Neural crest cell (in vitro differentiated cells): Measurements from ENCODE around the gene BMP7. TPM values are rescaled to one million over a fixed set of nuclear protein-coding genes. Genes with fewer than 3 reads are reported as not detected.

ENCODE experiments used
- DNase-seq: peaks from one replicate; pipeline ENCODE4 v3.0.0; 2021; ENCODE audit warnings: low read depth, mixed read lengths, low spot score
- H3K27ac Mint-ChIP-seq: one replicate; pipeline ENCODE4 v1.8.0; 2021; ENCODE audit warnings: mild to moderate bottlenecking, mixed read lengths; ENCODE audit not compliant: unreplicated experiment
- H3K27me3 Mint-ChIP-seq: 2 replicates; pipeline ENCODE4 v1.8.0; 2021; ENCODE audit warnings: low read depth, mild to moderate bottlenecking, mixed read lengths
- H3K36me3 Mint-ChIP-seq: 2 replicates; pipeline ENCODE4 v1.8.0; 2021; ENCODE audit warnings: low read depth, mild to moderate bottlenecking, mixed read lengths
- H3K4me1 Mint-ChIP-seq: 2 replicates; pipeline ENCODE4 v1.8.0; 2021; ENCODE audit warnings: mixed read lengths
- H3K4me3 Mint-ChIP-seq: one replicate; pipeline ENCODE4 v1.8.0; 2021; ENCODE audit warnings: mild to moderate bottlenecking, mixed read lengths
- H3K9me3 Mint-ChIP-seq: 2 replicates; pipeline ENCODE4 v1.8.0; 2021; ENCODE audit warnings: mixed read lengths
- total RNA-seq: library from RNA; stranded (reverse); gene quantifications from 2 replicates; pipeline ENCODE4 v1.2.1, GENCODE V29; 2021
- TF ChIP-seq, protein P1 (sequence below): fragments of 200-600 bp; sonication (generic); conservative IDR thresholded peaks from 2 replicates; pipeline ENCODE4 v1.5.0; 2021; ENCODE audit warnings: antibody characterized with exemption, mild to moderate bottlenecking

Gene BMP7
- total RNA-seq, 1 donor from 2014 or later, result 13.8 TPM

DNA sequence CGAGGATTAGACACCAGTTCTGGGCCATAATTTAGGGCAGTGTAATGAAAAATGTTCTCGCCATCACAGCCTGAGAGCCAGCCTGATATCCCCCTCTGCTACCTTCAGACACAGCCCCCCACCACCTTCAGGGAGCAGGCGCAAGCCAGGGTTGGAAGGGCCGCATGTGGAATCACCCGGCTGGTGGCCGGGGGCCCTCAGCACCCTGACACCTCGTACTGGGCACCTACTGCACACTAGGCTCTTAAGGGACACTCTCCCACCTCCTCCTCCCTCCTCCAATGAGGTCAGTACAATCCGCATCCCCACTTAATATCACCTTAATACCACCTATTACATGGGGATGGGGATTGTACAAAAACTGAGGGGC is 55.5 kb downstream of the BMP7 start:
- no peak for DNase-seq
- TF ChIP-seq, protein P1, sequence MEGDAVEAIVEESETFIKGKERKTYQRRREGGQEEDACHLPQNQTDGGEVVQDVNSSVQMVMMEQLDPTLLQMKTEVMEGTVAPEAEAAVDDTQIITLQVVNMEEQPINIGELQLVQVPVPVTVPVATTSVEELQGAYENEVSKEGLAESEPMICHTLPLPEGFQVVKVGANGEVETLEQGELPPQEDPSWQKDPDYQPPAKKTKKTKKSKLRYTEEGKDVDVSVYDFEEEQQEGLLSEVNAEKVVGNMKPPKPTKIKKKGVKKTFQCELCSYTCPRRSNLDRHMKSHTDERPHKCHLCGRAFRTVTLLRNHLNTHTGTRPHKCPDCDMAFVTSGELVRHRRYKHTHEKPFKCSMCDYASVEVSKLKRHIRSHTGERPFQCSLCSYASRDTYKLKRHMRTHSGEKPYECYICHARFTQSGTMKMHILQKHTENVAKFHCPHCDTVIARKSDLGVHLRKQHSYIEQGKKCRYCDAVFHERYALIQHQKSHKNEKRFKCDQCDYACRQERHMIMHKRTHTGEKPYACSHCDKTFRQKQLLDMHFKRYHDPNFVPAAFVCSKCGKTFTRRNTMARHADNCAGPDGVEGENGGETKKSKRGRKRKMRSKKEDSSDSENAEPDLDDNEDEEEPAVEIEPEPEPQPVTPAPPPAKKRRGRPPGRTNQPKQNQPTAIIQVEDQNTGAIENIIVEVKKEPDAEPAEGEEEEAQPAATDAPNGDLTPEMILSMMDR, result no peak
- no peaks in the 10 kb centered on the region for H3K36me3 Mint-ChIP-seq
- H3K4me3 Mint-ChIP-seq, result no peak overlapping the region
- no peaks in the 10 kb centered on the region for H3K27me3 Mint-ChIP-seq
- no peak overlapping the region for H3K27ac Mint-ChIP-seq
- peaks cover 40% of the 10 kb centered on the region for H3K4me1 Mint-ChIP-seq
- peaks cover 6% of the 10 kb centered on the region for H3K9me3 Mint-ChIP-seq

DNA sequence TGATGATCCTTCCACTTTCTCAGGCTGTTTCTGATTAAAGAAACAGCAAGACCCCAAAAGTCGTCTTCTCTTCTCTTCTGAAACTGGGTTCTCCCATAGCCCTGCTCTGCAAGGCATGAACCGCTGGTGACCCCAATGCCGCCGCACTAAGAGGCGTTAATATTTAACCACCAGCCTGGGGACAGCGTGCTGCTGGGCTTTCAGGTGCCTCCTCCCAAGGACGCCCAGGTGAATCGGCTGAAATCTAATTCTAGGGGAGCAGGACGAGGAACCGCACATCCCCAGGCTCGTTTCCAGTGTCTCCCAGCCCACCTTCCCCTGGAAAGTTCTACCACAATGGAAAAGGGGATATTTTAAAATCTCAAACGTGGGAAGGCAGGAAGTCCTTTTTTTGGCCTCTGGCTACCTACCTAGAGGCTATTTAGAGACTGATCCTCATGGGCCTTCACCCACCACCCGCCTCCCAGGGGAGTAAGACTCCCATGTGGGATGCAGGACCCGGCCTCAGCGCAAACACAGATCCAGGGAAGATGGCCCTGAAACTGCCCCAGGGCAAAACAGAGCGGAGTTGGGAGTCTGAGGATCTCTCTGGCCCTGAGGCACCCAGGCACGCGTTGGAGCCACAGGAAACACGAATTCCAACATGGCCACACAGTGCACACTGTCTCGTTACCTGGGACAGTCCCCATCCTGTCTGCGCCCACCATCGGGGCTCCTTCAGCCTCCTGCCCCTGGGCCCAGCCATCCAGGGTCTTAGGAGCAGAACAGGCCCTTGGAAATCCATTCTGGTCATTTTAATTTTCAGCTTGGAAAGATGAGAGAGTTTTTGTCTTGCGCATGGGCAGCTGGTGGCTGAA is 56.2 kb downstream of the BMP7 start:
- TF ChIP-seq, protein P1, result no peak
- Mint-ChIP-seq H3K9me3 (peaks cover 6% of the 10 kb centered on the region), H3K27ac (no peak overlapping the region), H3K27me3 (no peaks in the 10 kb centered on the region), H3K36me3 (no peaks in the 10 kb centered on the region), H3K4me3 (no peak overlapping the region), H3K4me1 (peaks cover 38% of the 10 kb centered on the region)
- no peak for DNase-seq

DNA sequence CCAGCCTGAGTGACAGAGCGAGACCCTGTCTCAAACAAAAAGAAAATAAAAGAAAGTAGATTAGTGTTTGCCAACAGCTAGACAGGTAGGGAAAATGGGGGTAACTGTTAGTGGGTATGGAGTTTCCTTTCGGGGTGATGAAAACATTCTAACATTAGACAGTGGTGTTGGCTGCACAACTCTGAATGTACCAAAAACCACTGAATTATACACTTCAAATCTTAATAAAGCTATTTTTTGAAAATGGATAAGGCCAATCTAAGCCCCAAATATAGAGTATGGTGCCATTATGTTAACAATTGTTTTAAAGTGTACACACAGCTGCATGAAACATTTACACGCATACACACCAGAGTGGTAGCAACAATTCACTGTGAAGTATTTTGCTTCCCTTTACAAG is 57.0 kb downstream of the BMP7 start:
- Mint-ChIP-seq H3K4me3 (no peak overlapping the region), H3K4me1 (peaks cover 35% of the 10 kb centered on the region), H3K36me3 (no peaks in the 10 kb centered on the region), H3K9me3 (peaks cover 6% of the 10 kb centered on the region), H3K27ac (no peak overlapping the region), H3K27me3 (no peaks in the 10 kb centered on the region)
- TF ChIP-seq, protein P1, result no peak
- no peak for DNase-seq

DNA sequence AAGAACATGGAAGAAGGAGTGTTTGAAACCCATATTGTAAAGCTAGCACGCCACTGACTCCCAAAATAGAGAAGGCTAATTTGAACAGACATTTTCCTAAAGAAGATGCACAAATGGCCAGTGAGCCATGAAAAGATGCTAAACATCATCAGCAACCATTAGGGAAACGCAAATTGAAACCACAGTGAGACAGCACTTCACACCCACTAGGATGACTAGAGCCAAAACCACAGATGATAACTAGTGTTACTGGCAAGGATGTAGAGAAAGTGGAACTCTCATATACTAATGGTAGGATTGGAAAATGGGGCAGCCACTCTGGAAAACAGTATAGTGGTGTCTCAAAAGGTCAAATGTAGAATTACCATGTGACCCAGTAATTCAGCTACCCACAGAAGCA is 58.2 kb downstream of the BMP7 start:
- Mint-ChIP-seq H3K4me3 (no peak overlapping the region), H3K36me3 (no peaks in the 10 kb centered on the region), H3K27ac (no peak overlapping the region), H3K9me3 (peaks cover 6% of the 10 kb centered on the region), H3K4me1 (peaks cover 26% of the 10 kb centered on the region), H3K27me3 (no peaks in the 10 kb centered on the region)
- no peak for DNase-seq
- TF ChIP-seq, protein P1, result no peak

DNA sequence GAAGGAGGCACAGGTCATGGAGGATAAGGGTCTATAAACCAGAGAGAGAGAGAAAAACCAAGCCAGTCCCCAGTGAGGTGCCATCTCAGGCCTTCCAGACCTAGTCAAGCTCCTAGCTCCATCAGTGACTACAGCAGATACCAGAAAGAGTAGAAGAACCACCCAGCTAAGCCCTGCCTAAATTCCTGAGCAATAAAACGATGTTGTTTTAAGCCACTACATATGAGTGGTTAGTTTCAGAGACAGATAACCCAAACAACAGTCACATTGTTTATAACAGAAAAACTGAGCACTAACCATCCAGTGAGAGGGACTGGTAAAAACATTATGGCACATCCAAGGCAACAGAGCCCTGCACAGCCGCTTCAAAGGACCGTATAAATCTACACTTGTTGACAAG is 59.2 kb downstream of the BMP7 start:
- no peak overlapping the region for H3K4me3 Mint-ChIP-seq
- TF ChIP-seq, protein P1, result no peak
- no peaks in the 10 kb centered on the region for H3K36me3 Mint-ChIP-seq
- H3K27me3 Mint-ChIP-seq, result no peaks in the 10 kb centered on the region
- no peak overlapping the region for H3K27ac Mint-ChIP-seq
- DNase-seq, result no peak
- peaks cover 6% of the 10 kb centered on the region for H3K9me3 Mint-ChIP-seq
- H3K4me1 Mint-ChIP-seq, result peaks cover 16% of the 10 kb centered on the region
